ENCODE measurements around the gene NOTCH3. TPM values are rescaled to one million over a fixed set of nuclear protein-coding genes. Genes with fewer than 3 reads are reported as not detected.

Gene NOTCH3
- 47.3 and 50.5 TPM in 2 replicates for total RNA-seq (2014; rRNA removed; shearing (Covaris generic))
- polyA plus RNA-seq (2014; cell fraction: nucleus; rRNA removed), result 65.2 and 79.2 TPM in 2 replicates

DNA sequence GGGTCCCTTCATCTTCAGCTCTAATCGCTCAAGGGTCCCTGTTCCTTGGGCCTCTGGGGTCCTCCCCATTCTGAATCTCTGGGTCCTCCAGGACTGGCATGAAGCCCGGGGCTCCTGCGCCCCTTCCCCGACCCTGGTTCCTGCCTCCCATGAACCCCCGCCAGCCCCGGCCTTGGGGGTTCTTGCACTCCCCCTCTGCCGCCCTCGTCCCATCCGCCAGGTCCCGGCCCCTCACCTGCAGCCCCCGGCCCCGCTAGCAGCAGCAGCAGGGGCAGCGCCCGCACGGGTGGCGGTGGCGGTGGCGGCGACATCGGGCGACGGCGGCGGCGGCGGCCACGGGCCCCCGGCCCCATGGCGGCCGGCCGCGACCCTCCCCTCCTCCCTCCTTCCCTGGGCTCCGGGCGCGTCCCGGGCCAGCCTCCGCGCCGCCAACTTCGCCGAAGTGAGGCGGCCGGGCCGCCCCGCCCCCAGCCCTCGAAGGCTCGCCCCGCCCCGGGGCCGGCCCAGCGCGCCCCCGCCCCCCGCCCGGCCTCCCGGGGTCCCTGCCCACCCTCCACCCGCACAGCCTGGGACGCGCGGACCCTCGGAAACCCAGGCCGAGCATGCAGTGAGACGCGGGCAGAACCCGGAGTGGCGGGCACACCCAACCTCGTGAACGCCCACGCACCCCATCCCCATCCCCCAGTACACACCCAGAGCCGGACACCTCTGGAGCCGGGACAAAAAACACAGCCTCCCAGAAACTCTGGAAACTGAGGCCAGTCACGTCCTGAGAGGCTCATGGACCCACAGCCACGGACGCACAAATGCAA lies at the start of gene NOTCH3:
Gene NOTCH3, minus strand, starts transcription at position 443 of the 812 bp plus-strand sequence. Its CDS starts 90 bp downstream, at position 353.
- DNase-seq (ENCODE audit: extremely low read depth, low read depth), result no peak

DNA sequence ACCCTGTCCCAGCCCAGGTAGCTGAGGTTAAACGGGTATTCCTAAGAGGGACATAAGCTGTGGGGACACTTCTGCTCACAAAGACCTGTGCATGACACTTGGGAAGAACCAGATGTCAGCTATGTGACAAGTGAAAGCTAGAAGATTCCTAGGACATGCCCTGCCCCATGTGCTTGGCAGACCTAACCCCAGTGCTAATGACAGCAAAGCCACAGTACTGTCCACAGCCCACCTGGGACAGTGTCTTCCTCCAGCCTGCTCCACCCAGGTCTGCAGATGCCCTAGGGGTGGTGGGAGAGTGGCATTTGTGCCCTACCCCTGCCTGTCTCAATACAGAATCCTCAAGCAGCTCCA lies 49.8 kb upstream of the NOTCH3 start:
- no peak for DNase-seq (ENCODE audit: extremely low read depth, low read depth)

DNA sequence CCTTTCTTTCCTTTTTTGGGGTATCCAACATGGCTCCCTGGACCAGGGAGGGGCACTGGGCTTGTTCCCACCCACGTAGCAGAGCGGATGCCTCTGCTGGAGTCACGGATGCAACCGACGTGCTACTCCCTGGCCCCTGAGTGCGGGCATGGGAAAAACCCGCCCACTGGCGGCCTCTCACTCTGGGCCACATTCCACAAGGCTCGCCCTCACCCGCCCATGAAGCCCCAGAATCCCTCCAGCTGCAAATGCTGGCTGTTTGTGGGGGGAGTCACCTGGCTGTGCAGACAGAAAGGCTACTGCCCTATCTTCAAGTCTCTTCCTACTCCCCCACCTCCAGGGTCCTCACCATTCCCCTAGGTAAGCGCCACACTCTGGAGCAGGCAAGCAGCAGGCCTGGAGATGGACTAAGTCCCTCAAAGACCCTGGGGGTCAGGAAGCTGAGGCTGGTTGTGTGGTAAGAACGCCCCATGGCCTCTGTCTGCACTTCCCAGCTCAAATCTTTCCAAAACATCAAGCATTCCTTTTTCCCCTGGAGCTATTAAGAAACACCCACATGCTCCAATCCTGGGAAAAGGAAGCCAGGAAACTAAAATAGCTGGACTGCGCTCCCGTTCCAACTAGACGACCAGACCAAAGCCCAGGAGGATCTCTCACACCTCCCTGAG lies 49.3 kb upstream of the NOTCH3 start:
- DNase-seq (ENCODE audit: extremely low read depth, low read depth), result peak; percentile 66

DNA sequence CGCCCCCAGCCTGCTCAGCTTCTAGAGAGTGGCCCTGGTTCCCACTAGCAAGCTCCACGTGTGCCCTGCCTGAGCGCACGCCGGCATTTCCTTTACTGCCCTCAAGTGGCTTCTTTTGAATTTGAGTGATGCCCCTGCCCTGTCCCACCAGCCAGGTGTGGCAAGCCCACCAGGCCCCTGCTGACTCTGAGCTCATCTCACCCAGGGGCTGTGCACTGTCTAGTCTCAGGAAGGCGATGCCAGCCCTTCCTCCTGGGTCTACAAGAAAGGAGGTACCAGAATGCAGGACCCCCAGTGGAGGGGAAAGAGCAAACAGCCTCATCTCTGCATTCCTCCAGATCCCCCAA lies 48.7 kb upstream of the NOTCH3 start:
- no peak for DNase-seq (ENCODE audit: extremely low read depth, low read depth)

DNA sequence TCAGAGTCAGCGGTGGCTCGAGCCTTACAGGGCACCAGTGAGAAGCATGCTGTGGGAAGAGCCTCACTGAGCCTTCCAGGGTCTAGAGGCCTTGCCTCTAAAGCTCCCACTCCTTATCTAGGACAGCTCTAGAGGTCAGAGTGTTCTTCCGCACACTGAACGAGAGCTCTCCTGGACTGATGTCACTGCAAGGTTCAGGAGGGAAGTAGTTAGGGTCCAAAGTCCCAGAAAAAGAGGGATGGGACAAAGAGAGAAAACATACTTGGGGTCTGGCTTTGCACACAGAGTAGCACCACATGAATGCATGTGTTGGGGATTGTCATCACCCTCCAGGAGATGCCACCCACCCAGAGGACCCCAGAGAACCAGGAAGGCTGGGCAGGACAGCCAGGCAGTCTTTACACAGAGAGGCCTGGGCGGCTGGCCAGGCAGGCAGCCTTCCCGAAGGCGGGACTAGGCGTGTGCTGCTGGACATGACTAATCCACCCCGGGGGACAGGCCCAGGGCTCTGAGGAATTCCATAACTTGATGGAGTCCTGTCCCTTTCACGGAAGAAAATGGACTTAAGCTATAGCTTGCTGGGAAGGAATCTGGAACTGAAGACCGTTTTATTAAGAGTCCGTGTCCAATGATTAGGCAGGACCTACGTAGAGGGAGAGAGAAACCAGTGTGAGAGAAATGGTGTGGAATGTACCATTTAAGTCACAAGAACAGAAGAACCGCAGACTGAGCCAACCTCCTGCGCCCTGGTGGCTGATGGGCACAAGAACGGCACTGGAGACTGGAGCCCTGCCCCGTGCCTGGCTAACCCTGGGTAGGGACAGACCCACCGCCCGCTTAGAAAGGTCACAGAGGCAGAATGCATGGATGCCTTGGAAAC lies 48.1 kb upstream of the NOTCH3 start:
- DNase-seq (ENCODE audit: extremely low read depth, low read depth), result peak; percentile 74

DNA sequence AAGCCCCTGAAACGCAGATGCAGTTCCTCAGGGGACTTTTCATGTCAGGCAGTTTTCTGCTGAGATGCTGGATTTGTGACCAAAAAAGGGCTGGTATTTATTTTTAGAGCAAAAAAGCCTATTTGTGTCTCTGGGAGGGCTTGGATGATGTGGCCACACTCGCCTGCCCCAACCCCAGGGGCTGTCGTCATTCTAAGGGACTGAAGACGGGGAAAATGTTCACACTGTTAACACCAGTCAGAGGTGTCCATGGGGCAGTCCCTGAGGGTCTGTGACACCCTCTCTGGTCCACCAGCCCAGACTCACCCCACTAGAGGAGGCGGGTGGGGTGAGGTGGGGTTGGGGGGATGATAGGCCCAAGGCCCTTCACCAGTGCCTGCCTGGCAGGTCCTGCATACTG lies 47.3 kb upstream of the NOTCH3 start:
- DNase-seq (ENCODE audit: extremely low read depth, low read depth), result no peak

DNA sequence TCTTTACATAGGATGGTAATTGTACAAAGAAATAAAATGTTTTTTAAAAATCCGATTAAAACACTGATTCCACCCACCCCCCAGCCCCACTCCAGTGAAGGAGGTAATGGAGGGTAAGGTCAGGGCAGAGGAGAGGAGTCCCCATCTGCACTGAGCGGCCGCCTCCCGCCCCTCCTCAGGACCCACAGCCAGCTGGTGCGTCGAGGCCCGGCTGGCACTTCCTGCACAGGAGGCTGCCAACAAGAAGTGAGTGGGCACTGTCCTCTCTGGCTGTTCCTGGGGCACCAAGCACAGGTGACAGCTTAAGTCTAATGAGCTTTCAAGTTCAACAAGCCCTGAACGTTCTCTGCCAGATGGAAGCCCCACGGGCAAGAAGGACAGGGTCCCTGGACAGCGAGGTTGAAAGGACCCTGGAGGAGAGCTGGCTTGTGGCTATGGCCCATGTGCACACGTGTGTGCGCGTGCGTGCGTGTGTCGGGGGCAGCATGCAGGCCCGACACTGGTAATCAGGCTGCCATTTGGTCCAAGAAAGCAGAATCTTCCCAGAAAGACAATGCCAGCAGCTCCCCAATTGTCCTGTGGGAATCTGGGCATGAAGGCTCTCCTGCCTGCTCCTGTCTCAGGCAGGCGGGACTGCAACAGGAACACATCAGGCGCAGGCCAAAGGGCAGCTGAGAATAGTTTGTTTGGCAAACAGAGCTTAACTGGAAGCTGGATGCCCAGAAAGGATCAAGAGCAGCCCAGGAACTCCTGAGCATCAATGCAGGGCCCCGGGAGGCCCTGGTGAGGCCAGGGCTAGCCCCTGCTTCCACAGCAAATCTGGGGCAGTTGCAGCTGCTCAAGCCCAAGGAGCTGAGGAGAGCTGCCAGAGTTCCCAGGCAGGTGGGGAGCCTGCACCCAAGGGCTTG lies 46.6 kb upstream of the NOTCH3 start:
- no peak for DNase-seq (ENCODE audit: extremely low read depth, low read depth)

DNA sequence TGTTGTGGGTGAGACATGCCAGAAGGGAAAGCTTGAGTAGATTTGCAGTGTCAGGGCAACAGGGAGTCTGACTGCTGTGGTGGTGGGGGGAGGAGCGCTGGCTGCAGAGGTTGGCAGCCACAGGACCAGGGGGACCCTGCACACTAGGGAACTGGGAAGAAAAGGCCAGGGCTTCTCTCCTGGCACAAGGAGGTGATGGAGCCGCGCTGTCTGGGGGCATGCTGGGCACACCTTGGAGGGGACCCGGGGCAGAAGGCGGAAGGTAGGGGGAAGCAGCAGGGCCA lies 45.3 kb upstream of the NOTCH3 start:
- DNase-seq (ENCODE audit: extremely low read depth, low read depth), result no peak

DNA sequence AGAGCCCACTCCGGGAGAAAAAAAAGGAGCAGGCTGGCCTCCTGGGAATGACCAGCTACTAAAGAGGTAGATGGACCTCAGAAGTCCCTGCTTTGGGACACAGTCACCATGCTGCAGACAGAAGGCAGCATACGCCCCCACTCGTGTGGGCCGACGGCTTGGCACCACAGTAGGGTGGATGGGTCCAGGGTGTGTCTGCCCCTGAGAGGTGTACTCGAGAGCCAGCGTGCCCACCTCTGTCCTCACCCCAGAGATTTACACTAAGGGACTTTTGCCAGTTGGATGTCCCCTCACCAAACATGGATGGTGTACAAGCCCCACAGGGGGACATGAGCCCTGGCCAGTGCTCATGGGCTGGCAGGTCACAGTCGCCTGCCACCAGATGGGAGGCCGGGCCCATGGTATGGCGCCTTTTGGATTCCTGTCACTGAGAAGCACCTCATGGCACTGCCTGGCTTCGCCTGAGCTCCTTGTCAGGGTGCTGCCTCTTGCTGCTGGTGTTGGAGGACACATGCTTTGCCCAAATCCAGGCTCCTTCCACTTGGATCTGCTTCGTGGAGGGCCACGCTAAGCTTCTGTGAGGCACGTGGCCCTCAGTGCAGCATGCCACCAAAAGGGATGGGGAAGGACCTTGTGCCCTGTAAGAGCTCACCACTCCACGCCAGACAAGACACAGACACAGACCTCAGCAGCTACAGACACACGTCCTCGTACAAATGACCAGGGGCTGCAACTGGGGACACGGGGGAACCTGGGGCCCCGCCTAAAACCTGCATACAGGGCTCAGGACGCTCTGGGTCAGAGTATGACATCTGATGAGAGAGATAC lies 44.8 kb upstream of the NOTCH3 start:
- DNase-seq (ENCODE audit: extremely low read depth, low read depth), result no peak

DNA sequence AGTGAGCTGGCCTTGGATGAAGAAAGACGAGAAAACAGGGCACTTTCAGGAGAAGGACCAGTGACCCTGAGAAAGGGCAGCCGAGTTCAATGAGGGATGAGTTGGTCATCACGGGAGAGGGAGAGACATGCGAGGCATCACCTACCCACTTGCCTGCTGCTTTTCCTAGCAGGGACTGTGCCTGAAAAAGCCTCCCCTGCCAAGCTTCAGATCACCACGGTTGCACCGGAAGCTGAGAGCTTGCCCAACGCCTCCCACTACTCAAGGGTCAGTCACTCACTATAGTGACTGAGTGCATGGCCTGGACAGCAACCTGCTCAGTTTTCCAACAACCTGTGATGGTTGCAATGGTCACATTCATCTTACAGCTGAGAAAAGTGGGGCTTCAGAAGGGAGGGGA lies 44.0 kb upstream of the NOTCH3 start:
- DNase-seq (ENCODE audit: extremely low read depth, low read depth), result no peak

DNA sequence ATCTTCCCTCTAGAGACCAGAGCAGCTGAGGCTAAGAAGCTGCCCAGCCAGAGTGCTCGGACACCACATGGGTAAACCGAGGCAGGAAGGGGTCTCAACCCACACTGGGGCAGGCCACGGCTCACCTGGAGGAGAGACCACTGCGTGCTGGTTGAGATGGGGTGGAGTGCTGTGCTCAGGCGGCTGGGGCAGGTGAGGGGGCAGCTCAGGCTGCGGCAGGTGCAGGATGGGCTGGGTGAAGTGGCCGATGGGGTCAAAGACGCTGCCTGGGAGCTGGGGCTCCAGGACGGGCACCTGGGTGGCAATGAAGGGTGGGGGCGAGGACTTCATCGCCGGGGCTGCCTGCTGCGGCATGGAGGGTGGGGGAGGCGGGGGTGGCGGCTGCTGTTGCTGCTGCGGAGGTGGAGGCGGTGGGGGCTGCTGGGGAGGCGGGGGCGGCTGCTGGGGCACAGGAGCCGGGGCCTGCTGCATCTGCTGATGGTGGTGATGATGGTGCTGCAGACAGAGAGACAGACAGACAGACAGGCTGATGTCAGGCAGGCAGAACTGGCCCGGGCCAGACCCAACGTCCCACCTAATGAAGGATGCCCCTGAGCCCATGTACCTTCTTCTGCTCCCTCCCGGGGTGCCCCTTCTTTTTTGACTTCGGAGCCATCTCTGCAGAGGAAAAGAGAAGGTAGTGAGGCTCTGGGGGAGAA lies 43.5 kb upstream of the NOTCH3 start:
- no peak for DNase-seq (ENCODE audit: extremely low read depth, low read depth)

DNA sequence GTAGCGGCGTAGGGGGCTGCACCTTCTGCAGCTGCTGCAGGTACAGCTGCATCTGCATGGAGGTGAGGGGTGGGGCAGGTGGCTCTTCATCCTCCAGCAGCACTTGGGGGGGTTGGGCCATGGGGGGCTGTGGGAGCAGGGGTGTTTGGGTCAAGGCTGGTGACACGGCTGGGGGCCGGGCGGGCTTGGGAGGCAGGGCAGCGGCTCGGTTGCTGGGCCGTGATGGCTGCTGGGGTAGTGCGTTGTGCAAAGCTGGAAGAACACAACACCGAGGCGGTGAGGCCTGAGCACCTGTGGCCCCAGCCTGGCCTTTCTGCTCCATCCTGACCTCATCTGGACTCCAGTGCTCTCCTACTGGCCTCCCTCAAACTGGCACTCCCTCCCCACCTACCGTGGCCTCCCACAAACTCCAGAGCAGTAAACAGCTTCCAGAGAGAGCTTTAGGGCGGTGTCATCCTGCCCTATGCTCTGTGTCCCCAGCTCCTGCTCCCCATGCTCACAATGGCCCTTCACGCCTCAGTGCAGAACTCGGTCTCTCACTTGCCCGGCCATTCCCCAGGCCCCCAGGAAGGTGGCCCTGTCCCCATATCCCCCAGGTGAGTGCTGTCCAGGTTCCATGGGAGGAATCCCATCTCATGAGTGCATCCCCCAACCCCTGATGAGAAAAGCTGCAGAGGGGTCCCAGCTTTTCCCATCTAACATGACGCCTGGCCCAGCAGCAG lies 42.6 kb upstream of the NOTCH3 start:
- DNase-seq (ENCODE audit: extremely low read depth, low read depth), result no peak

DNA sequence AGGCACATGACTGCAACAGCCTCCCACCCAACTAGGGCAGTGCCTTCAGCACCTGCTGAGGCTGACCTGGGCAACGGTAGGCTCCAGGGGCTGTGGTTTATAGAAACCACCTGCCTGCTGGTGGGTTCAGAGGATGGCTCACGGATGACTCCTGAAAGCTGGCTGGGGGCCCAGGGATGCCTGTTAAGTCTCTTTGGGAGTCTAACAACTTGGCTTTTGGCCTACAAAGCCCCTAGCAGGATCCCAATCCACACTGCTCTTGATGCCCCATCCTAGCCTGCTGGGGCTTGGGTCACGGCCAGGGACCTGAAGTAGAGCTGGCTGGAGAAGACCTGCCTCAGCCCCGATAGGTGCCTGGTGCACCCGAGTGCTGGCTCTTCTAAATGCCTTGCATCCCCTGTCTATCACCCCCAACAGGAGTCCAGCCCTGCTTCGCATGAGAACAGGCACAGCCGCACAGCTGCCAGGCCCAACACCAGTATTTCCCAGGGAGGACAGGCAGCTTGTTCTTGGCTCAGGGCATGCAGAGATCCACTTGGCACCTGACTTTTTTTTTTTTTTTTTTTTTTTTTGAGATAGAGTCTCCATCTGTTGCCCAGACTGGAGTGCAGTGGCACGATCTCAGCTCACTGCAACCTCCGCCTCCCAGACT lies 40.6 kb upstream of the NOTCH3 start:
- DNase-seq (ENCODE audit: extremely low read depth, low read depth), result no peak

DNA sequence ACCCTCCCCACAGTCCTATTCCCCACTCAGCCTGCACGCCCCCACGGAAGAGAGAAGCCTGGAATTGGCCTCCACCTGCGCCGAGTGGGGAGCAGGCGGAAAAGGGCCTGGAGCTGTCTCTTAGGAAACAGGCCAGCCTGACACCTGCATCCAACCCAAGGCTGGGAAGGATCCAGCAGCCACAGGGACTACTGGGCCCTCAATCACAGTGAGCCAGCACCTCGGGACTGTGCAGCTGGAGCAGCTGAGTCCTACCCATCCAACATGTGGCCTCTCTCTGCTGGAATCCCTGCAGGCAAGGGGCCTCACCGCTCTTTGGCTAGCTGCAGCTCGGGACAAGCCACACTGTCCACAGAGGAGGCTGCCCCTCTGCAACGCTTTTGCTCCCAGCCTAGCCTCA lies 39.7 kb upstream of the NOTCH3 start:
- no peak for DNase-seq (ENCODE audit: extremely low read depth, low read depth)

DNA sequence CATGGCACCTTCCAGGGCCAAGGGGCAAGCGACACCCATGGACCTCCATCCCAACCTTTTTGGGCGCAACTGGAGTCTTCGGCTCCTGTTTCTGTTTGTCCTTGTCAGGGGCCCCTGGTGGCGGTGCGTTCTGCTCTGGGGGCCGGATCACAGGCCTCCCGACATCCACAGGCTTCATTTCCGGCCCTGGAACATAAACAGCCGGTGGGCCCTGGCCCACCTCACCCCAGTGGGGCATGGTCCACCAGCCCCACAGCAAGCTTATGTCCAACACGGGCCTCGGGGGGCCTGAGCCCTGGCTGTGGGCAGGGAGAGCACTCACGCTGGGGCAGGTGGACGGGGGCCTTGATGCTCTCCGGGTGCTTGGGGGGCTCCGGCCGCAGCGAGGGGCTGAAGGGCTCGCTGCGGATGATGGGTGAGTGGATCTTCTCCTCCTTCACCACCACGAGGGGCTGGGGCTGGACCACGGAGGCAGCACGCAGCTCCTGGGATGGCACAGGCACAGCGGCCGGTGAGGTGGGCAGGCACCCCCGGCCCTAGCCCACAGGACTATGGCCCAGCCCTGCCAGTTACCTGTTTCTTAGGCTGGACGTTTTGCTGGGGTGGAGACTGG lies 38.6 kb upstream of the NOTCH3 start:
- no peak for DNase-seq (ENCODE audit: extremely low read depth, low read depth)

DNA sequence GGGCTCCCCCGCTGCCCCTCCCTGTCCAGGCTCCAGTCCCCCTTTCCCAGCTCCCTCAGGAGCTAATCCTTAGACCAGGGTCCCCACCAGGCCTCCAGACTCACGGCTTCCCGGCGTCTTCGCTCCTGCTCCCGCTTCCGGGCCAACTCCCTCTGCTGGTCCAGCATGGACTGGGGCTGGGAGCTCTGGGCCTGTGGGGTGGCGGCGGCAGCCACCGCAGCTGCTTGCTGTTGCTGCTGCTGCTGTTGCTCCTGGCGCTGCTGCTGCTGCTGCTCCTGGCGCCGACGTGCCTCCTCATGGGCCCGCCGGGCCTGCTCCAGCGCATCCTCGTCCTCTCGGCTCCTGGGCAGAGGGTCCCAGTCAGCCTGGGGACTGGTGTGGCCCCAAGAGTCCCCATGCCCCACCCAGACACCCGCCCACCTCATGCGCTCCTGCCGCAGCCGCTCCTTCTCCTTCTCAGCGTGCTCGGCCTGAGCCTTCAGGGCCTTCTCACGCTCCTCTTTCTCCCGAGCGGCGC lies 37.9 kb upstream of the NOTCH3 start:
- DNase-seq (ENCODE audit: extremely low read depth, low read depth), result no peak

All from NCI-H460 (cell line).